Body of pancreas (tissue), 4 donors: ENCODE data around the gene M6PR. TPM values are rescaled to one million over a fixed set of nuclear protein-coding genes. Genes with fewer than 3 reads are reported as not detected.
"Not testable (repeated sequence)": the region's sequence is repeated elsewhere in the genome, so short reads cannot be mapped to it uniquely, and the experiment has no call there.

Experiments
- ATAC-seq: fragments of 150-250 bp; one replicate; pipeline ENCODE4 v1.9.1; 2016
- DNase-seq, 4 donors: peaks; one replicate each; pipeline ENCODE4 v3.0.0-alpha.2; 2019
- H3K27ac ChIP-seq, 4 donors: fragments of 200-600 bp; sonication (generic); 1 replicate in 3 of 4; 2 replicates in 1 of 4; pipeline versions ENCODE4 v1.5.1 to v1.6.1; 2016 to 2019; ENCODE audit warnings: mild to moderate bottlenecking in 1 of 4, mixed read lengths in 1 of 4, moderate library complexity in 1 of 4
- H3K27me3 ChIP-seq, 2 donors: fragments of 200-600 bp; sonication (generic); one replicate each; pipeline ENCODE4 v1.6.0; 2016; ENCODE audit warnings: mild to moderate bottlenecking in 1 of 2
- H3K36me3 ChIP-seq, 2 donors: fragments of 200-600 bp; sonication (generic); replicated peaks in 1 of 2; 2 replicates each; pipeline ENCODE4 v1.5.1; 2016; ENCODE audit warnings: low read depth in 2 of 2; ENCODE audit not compliant: insufficient read depth in 1 of 2
- H3K4me1 ChIP-seq: fragments of 200-600 bp; sonication (generic); one replicate; pipeline ENCODE4 v1.6.0; 2016
- H3K4me3 ChIP-seq, 2 donors: fragments of 200-600 bp; sonication (generic); 1 replicate in 1 of 2; 2 replicates in 1 of 2; pipeline ENCODE4 v1.5.1; 2016 to 2019
- H3K9me3 ChIP-seq, 3 donors: fragments of 200-600 bp; sonication (generic); 1 replicate in 2 of 3; 2 replicates in 1 of 3; pipeline ENCODE4 v1.5.1; 2016
- CTCF ChIP-seq, 7 experiments: fragments of 450-650 bp in 4 of 7; fragments of 200-600 bp in 3 of 7; sonication (generic) in 3 of 7; IDR thresholded peaks; one replicate each; pipeline ENCODE4 v1.5.1; 2016 to 2019; ENCODE audit warnings: antibody characterized with exemption in 7 of 7
- POLR2A ChIP-seq, 3 donors: fragments of 450-650 bp; IDR thresholded peaks; one replicate each; pipeline ENCODE4 v1.6.1; 2016; ENCODE audit warnings: antibody characterized with exemption in 3 of 3, mild to moderate bottlenecking in 2 of 3
- WGBS, 2 donors: methylation state at CpG; one replicate each; pipeline ENCODE4 v1.1.5; 2017; 5-methylcytosine and 5-hydroxymethylcytosine counted together
- intact Hi-C: fragments of 100-400 bp; cut with DNase I; formaldehyde crosslinking; loops from one replicate; pipeline ENCODE4 v1.15.1; 2023
- total RNA-seq, 2 donors: library from RNA; depleted of rRNA; stranded (reverse); fragments of >200 nt; gene quantifications; one replicate each; pipeline ENCODE4 v1.1.0, GENCODE V29; 2016

Gene M6PR
- total RNA-seq, 2 donors from 2014 or later = 43.8 to 57.3 TPM

- Histone ChIP-seq H3K4me1 (no peaks in the 10 kb centered on the region), H3K27me3 (no peaks in the 10 kb centered on the region), H3K36me3 (peaks cover 6 to 12% of the 10 kb centered on the region in 2 donors), H3K27ac (no peak overlapping the region), H3K4me3 (no peak overlapping the region), H3K9me3 (no peaks in the 10 kb centered on the region)
- intact Hi-C loops = no loop called here
- ATAC-seq (no peak), DNase-seq (no peak)
- TF ChIP-seq POLR2A (IDR thresholded peaks at IDR 0.05) = no peak
- TF ChIP-seq CTCF (IDR thresholded peaks at IDR 0.05) = no peak
- WGBS, 2 donors = 86 to 91% methylated on average over 7 of the region's 7 CpGs
These were observed 12.7 kb downstream of the M6PR start for GRCh38 chr12:8936735-8937134.

GRCh38 chr12:8934080-8934479, 15.4 kb downstream of the M6PR start:
- DNase-seq, H3K4me1 ChIP-seq, H3K4me3 ChIP-seq, H3K27me3 ChIP-seq, H3K27ac ChIP-seq, H3K9me3 ChIP-seq, intact Hi-C loops, H3K36me3 ChIP-seq, ATAC-seq: not testable (repeated sequence)
- WGBS, 2 donors = 86 to 88% methylated on average over 4 of the region's 4 CpGs

DNA sequence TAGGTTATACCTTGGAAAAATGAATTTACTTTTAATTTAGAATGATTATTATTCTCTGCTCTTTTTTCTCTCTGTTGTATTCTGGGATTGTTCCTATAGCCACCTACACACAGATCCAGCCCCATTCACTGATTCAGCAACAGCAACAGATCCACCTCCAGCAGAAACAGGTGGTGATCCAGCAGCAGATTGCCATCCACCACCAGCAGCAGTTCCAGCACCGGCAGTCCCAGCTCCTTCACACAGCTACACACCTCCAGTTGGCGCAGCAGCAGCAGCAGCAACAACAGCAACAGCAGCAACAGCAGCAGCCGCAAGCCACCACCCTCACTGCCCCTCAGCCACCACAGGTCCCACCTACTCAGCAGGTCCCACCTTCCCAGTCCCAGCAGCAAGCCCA, 17.0 kb downstream of the M6PR start:
- WGBS, 2 donors = 73 to 93% methylated on average over 2 to 3 of the region's 3 CpGs
- DNase-seq, H3K4me3 ChIP-seq, H3K27me3 ChIP-seq, H3K9me3 ChIP-seq, ATAC-seq, intact Hi-C loops, H3K4me1 ChIP-seq, H3K36me3 ChIP-seq, H3K27ac ChIP-seq: not testable (repeated sequence)

GRCh38 chr12:8930655-8931323, 18.7 kb downstream of the M6PR start:
- 89 to 98% methylated on average over 4 of the region's 4 CpGs for WGBS, 2 donors
- H3K36me3 ChIP-seq, intact Hi-C loops: not testable (repeated sequence)

GRCh38 chr12:8922544-8922943, 26.9 kb downstream of the M6PR start:
- Histone ChIP-seq H3K9me3 (no peaks in the 10 kb centered on the region), H3K27ac (no peak overlapping the region), H3K36me3 (peaks cover 3 to 4% of the 10 kb centered on the region in 2 donors), H3K27me3 (no peaks in the 10 kb centered on the region), H3K4me1 (no peaks in the 10 kb centered on the region), H3K4me3 (no peak overlapping the region)
- TF ChIP-seq CTCF (IDR thresholded peaks at IDR 0.05) = no peak
- no peak for TF ChIP-seq POLR2A (IDR thresholded peaks at IDR 0.05)
- intact Hi-C loops = no loop called here
- ATAC-seq (no peak), DNase-seq (no peak)
- 94 to 95% methylated on average over 5 of the region's 5 CpGs for WGBS, 2 donors

More at GRCh38 chr12:8930655-8931323, 18.7 kb downstream of the M6PR start:
- ATAC-seq, H3K4me3 ChIP-seq, H3K4me1 ChIP-seq, H3K27ac ChIP-seq, H3K27me3 ChIP-seq, H3K9me3 ChIP-seq, DNase-seq: not testable (repeated sequence)

DNA sequence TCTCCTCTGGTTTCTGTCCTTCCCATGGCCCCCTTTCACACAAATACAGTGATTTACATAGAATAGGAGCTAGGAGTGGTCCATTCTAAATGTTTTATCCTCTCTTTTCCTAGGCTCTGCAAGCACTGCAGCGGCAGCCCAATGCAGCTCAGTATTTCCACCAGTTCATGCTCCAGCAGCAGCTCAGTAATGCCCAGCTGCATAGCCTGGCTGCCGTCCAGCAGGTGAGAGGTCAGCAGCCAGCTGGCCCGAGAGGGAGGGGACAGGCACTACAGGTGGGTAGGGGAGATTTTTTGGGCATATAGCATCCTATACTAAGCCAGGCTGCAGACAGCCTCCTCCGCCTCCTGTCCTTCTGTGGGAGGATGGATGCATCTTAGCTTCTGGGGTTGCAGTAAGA, 29.8 kb downstream of the M6PR start:
- intact Hi-C loops, H3K9me3 ChIP-seq, DNase-seq, H3K27ac ChIP-seq, H3K27me3 ChIP-seq, ATAC-seq, H3K4me3 ChIP-seq, H3K36me3 ChIP-seq: not testable (repeated sequence)
- 66 to 70% methylated on average over 3 to 4 of the region's 4 CpGs for WGBS, 2 donors
- peaks cover 12% of the 10 kb centered on the region for H3K4me1 ChIP-seq

GRCh38 chr12:8917751-8918150, 31.7 kb downstream of the M6PR start:
- Histone ChIP-seq H3K27ac (no peak overlapping the region), H3K4me1 (peaks cover 25% of the 10 kb centered on the region), H3K27me3 (no peaks in the 10 kb centered on the region), H3K4me3 (no peak overlapping the region), H3K36me3 (peaks cover 2 to 4% of the 10 kb centered on the region in 2 donors), H3K9me3 (no peaks in the 10 kb centered on the region)
- TF ChIP-seq CTCF (IDR thresholded peaks at IDR 0.05) (no peak), POLR2A (IDR thresholded peaks at IDR 0.05) (no peak)
- DNase-seq (no peak), ATAC-seq (no peak)
- 44 to 67% methylated on average over 1 of the region's 1 CpG for WGBS, 2 donors
- intact Hi-C loops = no loop called here
